Dermis blood vessel endothelial cell (primary cell): ENCODE measurements around the gene ZCCHC12. TPM values are rescaled to one million over a fixed set of nuclear protein-coding genes. Genes with fewer than 3 reads are reported as not detected.
A peak's percentile ranks its signal among the peaks of the same experiment; 100 is the strongest.
"Not testable (repeated sequence)": the region's sequence is repeated elsewhere in the genome, so short reads cannot be mapped to it uniquely, and the experiment has no call there.

Experiments
- DNase-seq: peaks from one replicate; pipeline ENCODE4 v3.0.0; 2010
- total RNA-seq: library from RNA; depleted of rRNA; stranded (reverse); fragments of >200 nt; gene quantifications from 2 replicates; pipeline ENCODE4 v1.2.3, GENCODE V29; 2014

The ZCCHC12 gene
- under 0.01 and 0.05 TPM in 2 replicates for total RNA-seq

DNA sequence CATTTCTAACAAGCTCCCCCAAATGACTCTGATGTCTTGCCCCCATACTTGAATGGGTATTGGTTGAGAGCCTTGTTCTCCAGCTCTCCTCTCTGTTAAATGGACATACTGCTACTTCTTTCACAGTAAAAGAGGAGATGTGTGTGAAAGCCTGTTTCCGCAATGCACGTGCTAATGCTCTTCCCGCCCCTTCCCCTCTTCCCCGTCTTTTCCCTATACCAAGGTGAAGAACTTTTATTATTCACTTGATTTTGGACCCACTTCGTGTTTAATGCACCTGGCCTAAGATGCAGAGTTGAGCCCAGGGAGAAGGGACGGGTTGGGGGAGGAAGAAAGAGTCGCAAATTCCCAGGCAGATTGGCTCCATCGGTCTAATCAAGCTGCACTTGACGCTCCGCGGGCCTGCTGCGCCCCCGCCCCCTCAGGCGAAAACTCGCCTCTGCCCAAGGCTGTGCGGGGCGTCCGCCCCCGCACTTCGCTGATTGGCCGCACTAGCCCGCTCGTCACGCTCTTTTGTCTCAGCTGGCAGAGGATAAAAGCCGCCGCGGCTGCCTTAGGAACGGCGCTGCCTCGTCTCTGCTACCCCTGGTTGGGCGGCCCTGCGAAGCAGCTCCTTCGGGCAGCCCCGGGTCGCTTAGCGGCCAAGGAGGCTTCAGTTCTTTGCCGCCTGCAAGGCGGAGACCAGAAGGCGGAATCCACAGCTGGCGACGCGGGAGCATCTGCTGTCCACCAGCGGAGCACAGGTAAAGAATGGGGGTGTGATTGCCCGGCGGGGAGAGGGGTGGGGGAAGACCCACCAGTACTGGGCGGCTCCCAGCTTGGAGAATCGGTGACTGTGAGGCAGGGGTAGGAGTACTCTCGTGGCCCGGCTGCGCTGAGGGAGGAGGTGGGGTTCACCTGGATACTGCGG, at the start of gene ZCCHC12:
TSS of gene ZCCHC12 (plus strand) at position 562 of the 910 bp plus-strand sequence. CDS start 1,421 bp downstream, outside the sequence.
- peak; percentile 56 for DNase-seq

GRCh38 chrX:118779581-118779980, 44.0 kb upstream of the ZCCHC12 start:
- DNase-seq = no peak

DNA sequence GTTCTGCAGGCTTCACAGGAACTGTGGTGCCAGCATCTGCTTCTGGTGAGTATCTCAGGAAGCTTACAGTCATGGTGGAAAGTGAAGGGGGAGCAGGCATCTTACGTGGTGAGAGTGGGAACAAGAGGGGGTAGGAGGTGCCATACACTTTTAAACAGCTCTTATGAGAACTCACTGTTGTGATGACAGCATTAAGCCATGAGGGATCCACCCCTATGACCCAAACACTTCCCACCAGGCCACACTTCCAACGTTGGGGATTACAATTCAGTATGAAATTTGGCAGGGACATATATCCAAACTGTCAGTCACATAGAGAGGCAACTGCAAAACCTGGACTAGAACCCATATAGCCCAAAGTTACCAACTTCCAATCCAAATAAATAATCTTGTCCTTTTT, 43.1 kb upstream of the ZCCHC12 start:
- peak; percentile 4 for DNase-seq

GRCh38 chrX:118780911-118781310, 42.7 kb upstream of the ZCCHC12 start:
- peak; percentile 18 for DNase-seq

- DNase-seq = peak; percentile 56
These were observed 27.9 kb upstream of the ZCCHC12 start for GRCh38 chrX:118795528-118796280.

DNA sequence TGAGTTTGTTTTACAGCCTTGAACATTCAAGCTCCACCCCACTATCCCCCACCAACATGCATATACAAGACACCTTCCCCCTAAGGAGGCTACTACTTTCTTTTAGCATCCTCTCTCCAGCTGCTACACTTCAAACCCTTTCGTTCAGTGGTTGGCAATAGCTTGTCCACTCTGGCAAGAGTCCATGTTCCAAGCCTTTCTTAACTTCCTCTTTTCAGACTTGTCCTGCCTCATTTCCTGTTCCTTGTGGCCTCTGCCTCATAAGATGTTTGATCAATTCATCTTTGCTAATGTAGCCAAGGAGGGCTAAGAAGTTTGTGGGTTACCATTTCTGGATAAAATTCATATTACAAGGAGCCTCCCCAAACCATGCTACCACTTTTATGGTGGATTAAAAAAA, 20.8 kb upstream of the ZCCHC12 start:
- peak; percentile 26 for DNase-seq

- peak; percentile 72 for DNase-seq
These were observed 16.2 kb upstream of the ZCCHC12 start for GRCh38 chrX:118807151-118808017.

GRCh38 chrX:118817257-118817656, 6.4 kb upstream of the ZCCHC12 start:
- not testable (repeated sequence) for DNase-seq

DNA sequence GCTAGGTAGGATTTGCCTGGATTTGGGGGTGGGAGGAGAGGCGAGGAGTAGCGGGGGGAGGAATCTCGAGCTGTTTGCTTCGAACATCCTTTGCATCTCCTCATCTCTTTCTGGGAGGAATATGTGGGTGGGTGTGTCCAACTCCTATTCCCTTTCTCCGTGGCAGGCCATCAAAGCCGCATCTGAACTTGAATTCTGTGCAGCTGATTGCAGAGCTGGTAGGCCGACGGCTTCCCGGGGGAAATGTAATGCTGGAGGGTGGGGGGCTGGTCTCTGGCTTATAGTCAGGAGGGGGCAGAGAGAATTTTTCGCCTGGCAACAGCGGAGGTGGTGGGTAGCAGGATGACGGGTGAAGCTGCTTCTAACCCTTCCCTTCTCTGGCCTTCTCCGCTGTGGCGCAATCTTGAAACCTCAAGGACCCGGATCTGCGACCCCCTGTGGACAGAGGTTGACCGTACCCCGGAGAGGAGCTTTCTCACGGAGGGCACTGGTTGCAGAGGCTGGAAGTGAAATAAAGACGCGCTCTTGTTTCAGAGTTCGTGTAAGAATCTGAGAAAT, 628 bp downstream of the ZCCHC12 start:
- DNase-seq = no peak

GRCh38 chrX:118825227-118825626, 1.6 kb downstream of the ZCCHC12 start:
- DNase-seq = no peak

DNA sequence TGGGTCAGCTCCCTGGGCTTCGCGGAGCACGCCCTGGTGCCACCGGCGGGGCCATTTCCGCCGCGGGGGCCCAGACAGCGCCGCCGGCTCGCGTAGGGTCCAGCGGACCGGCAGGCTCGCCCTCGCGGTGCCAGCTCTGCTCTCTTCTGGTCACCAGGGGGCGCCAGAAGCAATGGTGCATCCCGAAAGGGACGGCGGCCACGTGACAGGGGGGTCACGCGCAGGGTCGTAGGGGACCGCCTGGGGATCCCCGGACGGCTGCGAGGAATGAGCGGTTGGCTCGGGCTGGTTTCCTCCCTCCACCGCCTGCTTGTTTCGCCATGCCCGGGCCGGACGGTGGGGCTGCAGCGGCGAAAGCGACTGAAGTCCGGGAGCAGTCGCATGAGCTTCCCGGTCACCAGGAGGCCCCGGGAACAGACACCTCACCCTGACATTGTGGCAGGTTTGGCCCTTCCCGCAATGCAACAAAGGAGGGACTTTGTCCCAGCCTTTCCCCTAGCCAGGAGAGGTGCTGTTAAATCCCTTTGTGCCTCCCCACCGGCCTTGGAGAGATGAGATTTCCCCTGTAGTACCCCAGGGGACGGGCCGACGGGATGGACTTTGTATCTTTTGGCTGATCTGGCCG, 15.8 kb downstream of the ZCCHC12 start:
- DNase-seq = peak; percentile 59

GRCh38 chrX:118847676-118848075, 24.1 kb downstream of the ZCCHC12 start:
- peak; percentile 68 for DNase-seq

GRCh38 chrX:118853596-118853995, 30.0 kb downstream of the ZCCHC12 start:
- no peak for DNase-seq

DNA sequence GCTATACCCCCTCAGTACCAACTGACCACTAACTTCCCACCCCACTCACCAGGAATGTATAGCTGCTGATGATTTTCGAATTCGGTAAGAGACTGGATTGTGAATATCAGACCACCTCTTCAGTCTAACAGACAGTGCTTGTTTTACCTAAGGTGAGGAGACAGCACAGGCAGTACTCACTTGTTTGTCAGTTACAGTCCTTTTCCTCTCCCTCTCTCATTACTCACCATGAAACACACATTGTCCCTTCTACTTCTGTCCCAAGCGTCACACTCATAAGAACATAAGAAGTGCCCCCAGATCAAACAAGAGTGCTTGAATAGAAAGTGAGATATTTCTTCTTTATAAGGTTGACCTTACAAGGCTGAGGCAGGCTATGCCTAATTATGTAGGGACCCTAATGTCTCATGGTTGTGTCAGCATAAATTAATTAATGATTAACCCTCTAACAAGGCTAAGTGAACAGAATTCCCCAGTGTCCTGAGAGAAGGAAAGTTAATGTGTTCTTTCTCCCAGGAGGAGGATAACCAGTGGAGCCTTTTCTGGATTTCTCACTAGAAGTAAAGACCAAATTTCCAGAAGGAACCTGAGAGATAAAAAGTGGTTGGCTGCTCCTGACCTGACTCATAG, 32.2 kb downstream of the ZCCHC12 start:
- DNase-seq = no peak

GRCh38 chrX:118857006-118857405, 33.4 kb downstream of the ZCCHC12 start:
- no peak for DNase-seq

DNA sequence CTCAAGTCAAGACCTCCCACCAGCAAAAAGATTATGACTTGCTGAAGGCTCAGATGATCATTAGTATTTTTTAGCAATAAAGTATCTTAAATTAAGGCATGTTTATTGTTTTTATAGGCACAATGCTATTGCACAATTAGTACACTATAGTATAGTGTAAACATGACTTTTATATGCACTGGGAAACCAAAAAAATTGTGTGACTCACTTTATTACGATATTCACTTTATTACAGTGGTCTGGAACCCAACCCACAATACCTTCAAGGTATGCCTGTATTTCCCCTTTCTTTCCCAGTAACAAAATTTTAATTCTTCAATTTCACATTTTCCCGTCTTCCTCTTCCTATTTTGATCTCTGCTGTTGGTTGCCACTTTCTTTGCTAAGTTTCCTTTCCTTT, 37.7 kb downstream of the ZCCHC12 start:
- no peak for DNase-seq

GRCh38 chrX:118862091-118862490, 38.5 kb downstream of the ZCCHC12 start:
- DNase-seq = no peak

- DNase-seq = no peak
These were observed 39.4 kb downstream of the ZCCHC12 start for GRCh38 chrX:118862979-118863378.

DNA sequence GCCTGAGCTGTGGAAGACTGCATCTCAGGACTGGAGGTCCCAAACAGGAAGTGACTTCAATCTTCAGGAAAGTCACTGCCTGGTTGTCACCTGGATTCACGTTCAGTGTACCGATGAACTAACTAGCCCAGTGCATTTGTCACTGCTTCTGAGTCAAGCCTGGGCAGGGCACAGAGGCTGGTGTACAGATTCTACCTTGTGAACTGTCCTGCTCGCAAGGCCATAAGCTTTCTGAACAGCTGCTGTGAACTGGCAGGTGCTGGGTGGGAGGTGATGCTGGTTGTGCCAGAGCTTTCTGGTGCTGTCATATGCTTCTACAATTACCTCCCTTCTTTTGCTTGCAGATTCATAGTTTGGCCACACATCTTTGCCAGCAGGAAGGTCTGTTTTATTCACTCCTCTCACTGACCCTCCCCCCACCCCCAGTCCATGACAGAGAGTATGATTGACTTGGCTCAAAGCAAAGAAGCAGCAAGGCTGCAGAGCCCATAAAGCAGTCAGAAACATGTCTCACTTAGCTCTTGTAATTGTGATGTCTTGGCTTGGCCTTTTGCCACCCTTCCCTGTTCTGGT, 40.5 kb downstream of the ZCCHC12 start:
- no peak for DNase-seq

DNA sequence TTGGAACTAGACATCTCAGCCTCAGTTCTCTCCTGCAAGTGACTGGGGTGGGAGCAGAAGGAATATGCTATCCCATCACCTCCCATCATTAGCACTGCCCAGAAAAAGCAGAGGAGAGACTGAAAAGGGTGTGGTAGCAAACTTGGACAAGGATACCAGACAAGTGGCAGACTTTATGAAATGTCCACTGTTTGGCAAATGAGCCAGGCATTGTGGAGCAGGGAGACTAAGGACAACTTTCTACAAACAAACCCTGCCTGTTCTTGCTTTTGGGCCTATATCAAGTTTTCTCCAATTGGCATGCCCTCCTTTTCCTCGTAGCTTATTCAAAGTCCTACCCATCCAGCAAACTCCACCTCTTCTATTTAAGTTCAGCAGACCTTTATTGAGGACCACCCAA, 41.6 kb downstream of the ZCCHC12 start:
- no peak for DNase-seq

GRCh38 chrX:118867251-118867650, 43.6 kb downstream of the ZCCHC12 start:
- DNase-seq = no peak
